K562 (cell line): ENCODE results near the gene DNAH5. TPM values are rescaled to one million over a fixed set of nuclear protein-coding genes. Genes with fewer than 3 reads are reported as not detected.

Experiments used
- ATAC-seq: fragments of 200-7000 bp; cut with Tn5 transposase; 3 replicates; pipeline ENCODE4 v1.9.1; 2020; ENCODE audit warnings: moderate library complexity
- BruUV-seq: library from RNA; stranded (reverse); fragments of 400-500 nt; replicated peaks from 2 replicates; lab custom pipeline; 2021; lab: Mats Ljungman, UMichigan
- CTCF ChIA-PET: fragments of 300-600 bp; formaldehyde crosslinking; extraction: SDS; loops from one replicate; lab custom pipeline; 2021; ENCODE audit warnings: low intra/inter-chr PET ratio; lab: Yijun Ruan, JAX
- POLR2A ChIA-PET: fragments of 300-600, 350-650 bp; sonication (Branson Sonifier 250); formaldehyde crosslinking; extraction: SDS; loops from one replicate; lab custom pipeline; 2021; ENCODE audit warnings: antibody characterized with exemption, inconsistent platforms; lab: Yijun Ruan, JAX
- DNase-seq, 4 experiments: peaks; one replicate each; pipeline versions ENCODE4 v3.0.0 to v3.0.0-alpha.2; 2011 to 2018; ENCODE audit warnings: low spot score in 3 of 4, mixed read lengths in 3 of 4; ENCODE audit errors: extremely low read depth in 1 of 4
- FAIRE-seq: peaks from 2 replicates; lab custom pipeline; 2011; peaks lifted over from hg19 to GRCh38; lab: Jason Lieb, UNC
- H2AFZ ChIP-seq: 2 replicates; pipeline ENCODE4 v1.6.0; 2011; ENCODE audit warnings: low read depth, low read length, control low read depth, inconsistent platforms
- H3K27ac ChIP-seq: fragments of 200-600 bp; 3 replicates; pipeline ENCODE4 v1.8.0; 2011; ENCODE audit warnings: low read depth, mild to moderate bottlenecking, control low read depth, inconsistent platforms, low read length, moderate library complexity, mixed read lengths; ENCODE audit errors: extremely low read depth
- H3K27me3 ChIP-seq, 2 experiments: fragments of 300-600 bp in 1 of 2; 2 replicates in 1 of 2; 3 replicates in 1 of 2; pipeline versions ENCODE4 v1.6.0 to v1.8.0; 2011; ENCODE audit warnings: inconsistent platforms in 2 of 2, low read length in 2 of 2, mild to moderate bottlenecking in 1 of 2, mixed read lengths in 1 of 2, moderate library complexity in 1 of 2; ENCODE audit not compliant: control insufficient read depth in 2 of 2, insufficient read depth in 2 of 2
- H3K36me3 ChIP-seq: fragments of 300-600 bp; 3 replicates; pipeline ENCODE4 v1.8.0; 2011; ENCODE audit warnings: mild to moderate bottlenecking, low read length, inconsistent platforms; ENCODE audit not compliant: control insufficient read depth, insufficient read depth
- H3K4me1 ChIP-seq, 2 experiments: fragments of 200-600 bp in 1 of 2; replicated peaks in 1 of 2; 2 replicates in 1 of 2; 3 replicates in 1 of 2; pipeline versions ENCODE4 v1.5.1 to v1.8.0; 2011; ENCODE audit warnings: inconsistent platforms in 2 of 2, low read length in 2 of 2, mild to moderate bottlenecking in 1 of 2, mixed read lengths in 1 of 2, moderate library complexity in 1 of 2; ENCODE audit not compliant: control insufficient read depth in 2 of 2, insufficient read depth in 2 of 2
- H3K4me2 ChIP-seq: 2 replicates; pipeline ENCODE4 v1.6.1; 2011; ENCODE audit warnings: low read length, control low read depth, inconsistent platforms, mixed read lengths; ENCODE audit not compliant: insufficient read depth
- H3K4me3 ChIP-seq: fragments of 200-600 bp; sonication (generic), shearing (Covaris generic); 2 replicates; pipeline ENCODE4 v1.5.1; 2016; ENCODE audit warnings: control low read depth, inconsistent platforms
- H3K79me2 ChIP-seq: fragments of 200-600 bp; 3 replicates; pipeline ENCODE4 v1.8.0; 2011; ENCODE audit warnings: low read length, inconsistent platforms; ENCODE audit not compliant: control insufficient read depth, insufficient read depth
- H3K9ac ChIP-seq, 2 experiments: 2 replicates each; pipeline versions ENCODE4 v1.6.0 to v1.6.1; 2011; ENCODE audit warnings: low read depth in 2 of 2, low read length in 2 of 2, control low read depth in 1 of 2, inconsistent platforms in 1 of 2, mild to moderate bottlenecking in 1 of 2, mixed read lengths in 1 of 2; ENCODE audit not compliant: insufficient read depth in 1 of 2
- H3K9me1 ChIP-seq: one replicate; pipeline ENCODE4 v1.6.0; 2011; ENCODE audit warnings: inconsistent platforms, mild to moderate bottlenecking, low read length, moderate library complexity; ENCODE audit not compliant: control insufficient read depth, insufficient read depth
- H3K9me3 ChIP-seq: replicated peaks from 2 replicates; pipeline ENCODE4 v1.5.1; 2011; ENCODE audit warnings: low read depth, low read length, inconsistent platforms; ENCODE audit not compliant: control insufficient read depth, insufficient read depth
- H4K20me1 ChIP-seq: replicated peaks from 2 replicates; pipeline ENCODE4 v1.6.1; 2011; ENCODE audit warnings: low read length, inconsistent platforms, mixed read lengths; ENCODE audit not compliant: control insufficient read depth, insufficient read depth
- ATF2 ChIP-seq: sonication (generic); formaldehyde crosslinking; IDR thresholded peaks from 2 replicates; pipeline ENCODE4 v1.8.1; 2022; ENCODE audit warnings: missing genetic modification reagents
- BACH1 ChIP-seq: fragments of 200-800 bp; sonication (Bioruptor generic); IDR thresholded peaks from 2 replicates; pipeline ENCODE4 v1.6.1; 2016; ENCODE audit warnings: missing genetic modification characterization, missing compliant biosample characterization
- DEAF1 ChIP-seq: fragments of 450-650 bp; formaldehyde crosslinking; IDR thresholded peaks from 2 replicates; pipeline ENCODE4 v1.4.0; 2020; ENCODE audit warnings: mild to moderate bottlenecking, moderate library complexity
- E2F1 ChIP-seq: sonication (generic); formaldehyde crosslinking; IDR thresholded peaks from 2 replicates; pipeline ENCODE4 v1.8.1; 2023; ENCODE audit warnings: mild to moderate bottlenecking, missing genetic modification reagents, moderate library complexity
- E2F6 ChIP-seq, 2 experiments: IDR thresholded peaks; 2 replicates each; pipeline ENCODE4 v1.6.1; 2011; ENCODE audit warnings: borderline replicate concordance in 1 of 2, control low read depth in 1 of 2, low read depth in 1 of 2, low read length in 1 of 2, mild to moderate bottlenecking in 1 of 2, mixed read lengths in 1 of 2, moderate library complexity in 1 of 2; ENCODE audit not compliant: insufficient read depth in 1 of 2, insufficient read length in 1 of 2, poor library complexity in 1 of 2, severe bottlenecking in 1 of 2; ENCODE audit errors: extremely low read depth in 1 of 2
- NELFE ChIP-seq: IDR thresholded peaks from 2 replicates; pipeline ENCODE4 v1.6.1; 2011; ENCODE audit warnings: mild to moderate bottlenecking; ENCODE audit not compliant: insufficient read depth, insufficient read length
- POLR2AphosphoS5 ChIP-seq: IDR thresholded peaks from 2 replicates; pipeline ENCODE4 v1.6.1; 2011; ENCODE audit warnings: mild to moderate bottlenecking, low read depth, low read length, moderate library complexity; ENCODE audit not compliant: control insufficient read depth, insufficient read depth
- POLR2B ChIP-seq: fragments of 450-650 bp; IDR thresholded peaks from 2 replicates; pipeline ENCODE4 v1.6.1; 2018; ENCODE audit warnings: low read depth; ENCODE audit not compliant: partially characterized antibody
- SMC3 ChIP-seq: conservative IDR thresholded peaks from 2 replicates; pipeline ENCODE4 v1.6.1; 2011; ENCODE audit warnings: low read depth, low read length, improper control_type of control experiment; ENCODE audit not compliant: insufficient read depth
- SNIP1 ChIP-seq: fragments of 450-650 bp; IDR thresholded peaks from 2 replicates; pipeline ENCODE4 v1.7.1; 2017; ENCODE audit warnings: low read depth, mild to moderate bottlenecking
- U2AF1 ChIP-seq: fragments of 200-400 bp; formaldehyde crosslinking; optimal IDR thresholded peaks from 2 replicates; pipeline ENCODE3; 2017; ENCODE audit warnings: mild to moderate bottlenecking, low read depth, low read length, moderate library complexity
- ZBTB2 ChIP-seq: fragments of 450-650 bp; IDR thresholded peaks from 2 replicates; pipeline ENCODE4 v1.6.1; 2016; ENCODE audit warnings: antibody characterized with exemption
- ZNF764 ChIP-seq: fragments of 250-450 bp; sonication (Bioruptor Pico); IDR thresholded peaks from 2 replicates; pipeline ENCODE4 v1.4.0; 2020; ENCODE audit warnings: low read depth, mild to moderate bottlenecking, moderate library complexity
- ZNF778 ChIP-seq: fragments of 450-650 bp; formaldehyde crosslinking; IDR thresholded peaks from 2 replicates; pipeline ENCODE4 v1.4.0; 2020; ENCODE audit warnings: mild to moderate bottlenecking, moderate library complexity
- ZNF780A ChIP-seq: fragments of 250-450 bp; sonication (Bioruptor Pico); IDR thresholded peaks from 2 replicates; pipeline ENCODE4 v1.5.0; 2021; ENCODE audit warnings: mild to moderate bottlenecking
- WGBS: fragments of 100-300 bp; shearing (Covaris generic); methylation state at CpG from one replicate; pipeline ENCODE4 v1.1.6; 2016; ENCODE audit warnings: low coverage, mixed read lengths; ENCODE audit not compliant: insufficient coverage; ENCODE audit errors: missing lambda C conversion rate; 5-methylcytosine and 5-hydroxymethylcytosine counted together
- in situ Hi-C: fragments of 300-500 bp; cut with MboI; formaldehyde crosslinking; loops from 4 replicates; pipeline ENCODE4 v1.15.0; 2018; ENCODE audit warnings: inconsistent platforms, mixed read lengths
- intact Hi-C: fragments of 100-400 bp; cut with micrococcal nuclease; formaldehyde crosslinking; loops from 2 replicates; pipeline ENCODE4 v1.14.2; 2022
- polyA plus RNA-seq, 8 experiments: library from polyadenylated mRNA; depleted of rRNA in 4 of 8; stranded (reverse) in 5 of 8; unstranded in 3 of 8; fragments of >200 nt; fragmentation: Nextera tagmentation in 2 of 8; fragmentation: Illumina TruSeq in 1 of 8; extraction: Ambion mirVana in 2 of 8; extraction: Trizol in 1 of 8; gene quantifications; 2 replicates each; pipeline versions ENCODE4 v1.2.1 to v1.2.3, GENCODE V29; 2011 to 2014; ENCODE audit warnings: inconsistent platforms in 1 of 8, missing spikeins in 1 of 8
- total RNA-seq, 7 experiments: library from RNA; depleted of rRNA in 6 of 7; stranded (reverse); fragments of >200 nt in 6 of 7; fragmentation: Illumina TruSeq in 2 of 7; extraction: Trizol in 2 of 7; gene quantifications; 2 replicates each; pipeline versions ENCODE4 v1.2.1 to v1.2.3, GENCODE V29; 2011 to 2021; ENCODE audit warnings: low replicate concordance in 1 of 7

DNAH5 gene
- total and polyA plus RNA-seq, 9 of the 15 experiments (the other 6 are each of a cell fraction or from before 2014, with no cell fraction given) = 0.03 TPM; not detected in 8

GRCh38 chr5:13955896-13956295, 11.4 kb upstream of the DNAH5 start:
- no TSS peak for BruUV-seq
- Histone ChIP-seq H3K9ac (no peak overlapping the region), H2AFZ (no peak overlapping the region), H4K20me1 (no peaks in the 10 kb centered on the region), H3K9me1 (no peaks in the 10 kb centered on the region), H3K4me3 (no peak overlapping the region), H3K9me3 (no peaks in the 10 kb centered on the region), H3K79me2 (no peaks in the 10 kb centered on the region), H3K27ac (no peak overlapping the region), H3K4me2 (no peak overlapping the region), H3K4me1 (no peaks in the 10 kb centered on the region), H3K36me3 (no peaks in the 10 kb centered on the region), H3K27me3 (no peaks in the 10 kb centered on the region)
- ATAC-seq (no peak), DNase-seq (no peak), FAIRE-seq (no peak)
- 3% methylated on average over 5 of the region's 5 CpGs for WGBS
- intact Hi-C loops (no loop called here), in situ Hi-C loops (no loop called here)
- POLR2A ChIA-PET = no interaction called here
- CTCF ChIA-PET = no interaction called here
- TF ChIP-seq ZNF778 (CRISPR knock-in tag) (no peak), POLR2B (no peak), ZBTB2 (no peak), U2AF1 (no peak), ZNF780A (CRISPR knock-in tag) (no peak), E2F1 (CRISPR knock-in tag) (no peak), E2F6 (IDR thresholded peaks at IDR 0.05; ENCODE audit: borderline replicate concordance in 1 of 2, extremely low read depth in 1 of 2, insufficient read depth in 1 of 2, insufficient read length in 1 of 2, low read depth in 1 of 2, low read length in 1 of 2, poor library complexity in 1 of 2, severe bottlenecking in 1 of 2) (no peak), SMC3 (no peak), ATF2 (CRISPR knock-in tag) (no peak), BACH1 (tag) (no peak), NELFE (no peak), POLR2AphosphoS5 (no peak), ZNF764 (CRISPR knock-in tag) (no peak), SNIP1 (no peak), DEAF1 (CRISPR knock-in tag) (no peak)
